IMR-90 (cell line): Measurements from ENCODE around the gene DCAF6. TPM values are rescaled to one million over a fixed set of nuclear protein-coding genes. Genes with fewer than 3 reads are reported as not detected.

Experiments
- ATAC-seq: fragments of 200-7000 bp; cut with Tn5 transposase; 2 replicates; pipeline ENCODE4 v1.9.1; 2020; ENCODE audit warnings: low read depth, mild to moderate bottlenecking, moderate library complexity
- BruUV-seq: library from RNA; stranded (reverse); fragments of 400-500 nt; replicated peaks from 2 replicates; lab custom pipeline; 2021; lab: Mats Ljungman, UMichigan
- CTCF ChIA-PET: fragments of 300-600 bp; formaldehyde crosslinking; extraction: SDS; loops from one replicate; lab custom pipeline; 2021; ENCODE audit warnings: antibody characterized with exemption; lab: Yijun Ruan, JAX
- POLR2A ChIA-PET: fragments of 300-600 bp; sonication (Branson Sonifier 250); formaldehyde crosslinking; loops from one replicate; lab custom pipeline; 2022; ENCODE audit warnings: antibody characterized with exemption; ENCODE audit not compliant: unreplicated experiment; lab: Charles Lee
- DNase-seq: peaks from one replicate; pipeline ENCODE4 v3.0.0; 2013
- H2AFZ ChIP-seq: replicated peaks from 2 replicates; pipeline ENCODE3; 2013; ENCODE audit warnings: low read length, mild to moderate bottlenecking; ENCODE audit not compliant: poor library complexity
- H2AK5ac ChIP-seq: 2 replicates; pipeline ENCODE4 v1.6.1; 2013; ENCODE audit warnings: low read depth, low read length, inconsistent platforms
- H2AK9ac ChIP-seq: replicated peaks from 2 replicates; pipeline ENCODE3; 2013; ENCODE audit warnings: mild to moderate bottlenecking, low read depth, low read length, moderate library complexity; ENCODE audit not compliant: poor library complexity
- H2BK120ac ChIP-seq: 2 replicates; pipeline ENCODE4 v1.6.1; 2013; ENCODE audit warnings: low read depth, low read length, inconsistent platforms
- H2BK15ac ChIP-seq: 3 replicates; pipeline ENCODE4 v1.6.1; 2013; ENCODE audit warnings: low read depth, low read length, inconsistent platforms
- H2BK20ac ChIP-seq: 2 replicates; pipeline ENCODE4 v1.6.1; 2013; ENCODE audit warnings: low read depth, mild to moderate bottlenecking, inconsistent platforms, low read length, moderate library complexity
- H2BK5ac ChIP-seq: 2 replicates; pipeline ENCODE4 v1.6.1; 2013; ENCODE audit warnings: mild to moderate bottlenecking, low read depth, low read length, inconsistent platforms; ENCODE audit not compliant: poor library complexity, severe bottlenecking
- H3K14ac ChIP-seq: replicated peaks from 2 replicates; pipeline ENCODE4 v1.6.1; 2013; ENCODE audit warnings: low read depth, low read length, inconsistent platforms
- H3K18ac ChIP-seq: 2 replicates; pipeline ENCODE4 v1.6.1; 2013; ENCODE audit warnings: low read depth, low read length, control low read depth
- H3K23ac ChIP-seq: 2 replicates; pipeline ENCODE4 v1.6.1; 2013; ENCODE audit warnings: low read depth, low read length, inconsistent platforms
- H3K27ac ChIP-seq: 2 replicates; pipeline ENCODE4 v1.5.1; 2013; ENCODE audit warnings: mild to moderate bottlenecking, control low read depth, low read length; ENCODE audit not compliant: insufficient read depth
- H3K27me3 ChIP-seq: 2 replicates; pipeline ENCODE4 v1.6.1; 2013; ENCODE audit warnings: low read length; ENCODE audit not compliant: control insufficient read depth, insufficient read depth
- H3K36me3 ChIP-seq: 2 replicates; pipeline ENCODE4 v1.6.1; 2013; ENCODE audit warnings: low read length, mixed read lengths; ENCODE audit not compliant: control insufficient read depth, insufficient read depth
- H3K4ac ChIP-seq: 2 replicates; pipeline ENCODE4 v1.6.1; 2013; ENCODE audit warnings: low read depth, low read length, inconsistent platforms
- H3K4me1 ChIP-seq: 2 replicates; pipeline ENCODE4 v1.6.1; 2013; ENCODE audit warnings: low read length, mixed read lengths; ENCODE audit not compliant: control insufficient read depth, insufficient read depth
- H3K4me2 ChIP-seq: 2 replicates; pipeline ENCODE4 v1.6.1; 2013; ENCODE audit warnings: low read depth, mild to moderate bottlenecking, control low read depth, low read length, moderate library complexity
- H3K4me3 ChIP-seq: 2 replicates; pipeline ENCODE4 v1.5.1; 2013; ENCODE audit warnings: low read depth, mild to moderate bottlenecking, control low read depth, low read length, moderate library complexity; ENCODE audit not compliant: insufficient read depth
- H3K56ac ChIP-seq: 2 replicates; pipeline ENCODE4 v1.6.1; 2013; ENCODE audit warnings: low read length, inconsistent platforms; ENCODE audit not compliant: insufficient read depth; ENCODE audit errors: extremely low read depth
- H3K79me1 ChIP-seq, 2 experiments: 2 replicates each; pipeline ENCODE4 v1.6.1; 2013; ENCODE audit warnings: low read length in 2 of 2, inconsistent platforms in 1 of 2, low read depth in 1 of 2
- H3K9ac ChIP-seq: 2 replicates; pipeline ENCODE4 v1.6.1; 2013; ENCODE audit warnings: low read depth, low read length, control low read depth
- H3K9me1 ChIP-seq: 2 replicates; pipeline ENCODE4 v1.6.1; 2013; ENCODE audit warnings: low read length, inconsistent platforms; ENCODE audit not compliant: insufficient read depth
- H3K9me3 ChIP-seq: 2 replicates; pipeline ENCODE4 v1.6.1; 2013; ENCODE audit warnings: low read length; ENCODE audit not compliant: control insufficient read depth, insufficient read depth
- H4K20me1 ChIP-seq: 2 replicates; pipeline ENCODE4 v1.6.1; 2013; ENCODE audit warnings: low read length, inconsistent platforms; ENCODE audit not compliant: insufficient read depth
- H4K5ac ChIP-seq: 2 replicates; pipeline ENCODE4 v1.6.1; 2013; ENCODE audit warnings: mild to moderate bottlenecking, low read depth, low read length, control low read depth
- H4K8ac ChIP-seq, 2 experiments: 2 replicates each; pipeline ENCODE4 v1.6.1; 2013; ENCODE audit warnings: low read depth in 2 of 2, low read length in 2 of 2, control low read depth in 1 of 2, inconsistent platforms in 1 of 2
- H4K91ac ChIP-seq: 2 replicates; pipeline ENCODE4 v1.6.1; 2013; ENCODE audit warnings: low read depth, low read length, inconsistent platforms; ENCODE audit not compliant: insufficient read depth
- CEBPB ChIP-seq: IDR thresholded peaks from 2 replicates; pipeline ENCODE4 v1.6.1; 2012; ENCODE audit warnings: low read depth, low read length, improper control_type of control experiment
- CHD1 ChIP-seq: IDR thresholded peaks from 2 replicates; pipeline ENCODE4 v1.6.1; 2012; ENCODE audit warnings: low read depth, low read length, improper control_type of control experiment
- ELK1 ChIP-seq: fragments of 150-350 bp; IDR thresholded peaks from 2 replicates; pipeline ENCODE4 v1.6.1; 2016; ENCODE audit warnings: low read depth, mild to moderate bottlenecking, low read length, moderate library complexity, borderline replicate concordance
- FOS ChIP-seq: fragments of 150-350 bp; IDR thresholded peaks from 2 replicates; pipeline ENCODE4 v1.6.1; 2016; ENCODE audit warnings: low read depth, low read length
- MAZ ChIP-seq: IDR thresholded peaks from 2 replicates; pipeline ENCODE4 v1.6.1; 2012; ENCODE audit warnings: low read depth, mild to moderate bottlenecking, low read length, improper control_type of control experiment, moderate library complexity, borderline replicate concordance
- RCOR1 ChIP-seq: IDR thresholded peaks from 2 replicates; pipeline ENCODE4 v1.6.1; 2012; ENCODE audit warnings: mild to moderate bottlenecking, low read length, improper control_type of control experiment; ENCODE audit not compliant: insufficient replicate concordance
- WGBS, 2 experiments: methylation state at CpG; one replicate each; pipeline versions ENCODE4 v1.1.5 to v1.1.7; 2013; ENCODE audit warnings: missing lambda C conversion rate in 2 of 2; ENCODE audit not compliant: insufficient read length in 1 of 2; ENCODE audit errors: extremely low coverage in 2 of 2; 5-methylcytosine and 5-hydroxymethylcytosine counted together
- dilution Hi-C: fragments of 300-500 bp; cut with HindIII; formaldehyde crosslinking; loops from one replicate; pipeline ENCODE4 v1.14.3; 2018; ENCODE audit warnings: low sequenced_read_pairs; ENCODE audit not compliant: unreplicated experiment
- in situ Hi-C: fragments of 300-500 bp; cut with MboI; formaldehyde crosslinking; loops from 3 replicates; pipeline ENCODE4 v1.14.3; 2019; ENCODE audit warnings: low sequenced_read_pairs, inconsistent platforms, mixed read lengths
- intact Hi-C: fragments of 100-400 bp; cut with micrococcal nuclease; formaldehyde crosslinking; loops from 2 replicates; pipeline ENCODE4 v1.10.0; 2022
- polyA plus RNA-seq, 3 experiments: library from polyadenylated mRNA; depleted of rRNA; stranded (reverse); fragments of >200 nt; gene quantifications; 2 replicates each; pipeline ENCODE4 v1.2.3, GENCODE V29; 2012; ENCODE audit warnings: low replicate concordance in 1 of 3
- total RNA-seq: library from RNA; depleted of rRNA; stranded (reverse); fragments of >200 nt; gene quantifications from 2 replicates; pipeline ENCODE4 v1.2.3, GENCODE V29; 2012
- TF ChIP-seq, protein P1 (sequence below): fragments of 150-350 bp; IDR thresholded peaks from 2 replicates; pipeline ENCODE4 v1.6.1; 2017; ENCODE audit warnings: mild to moderate bottlenecking, antibody characterized with exemption, low read length, low read depth

DCAF6 gene
- total and polyA plus RNA-seq, 2 of the 4 experiments (the other 2 are of a cell fraction) = 60.4 to 88.7 TPM

- DNase-seq (peak; percentile 33), ATAC-seq (no peak)
- no peak overlapping the region for H2BK5ac ChIP-seq
- no TSS peak for BruUV-seq
- dilution Hi-C loops (no loop called here), intact Hi-C loops (no loop called here), in situ Hi-C loops (no loop called here)
- ChIA-PET POLR2A (no interaction called here), CTCF (no interaction called here)
- no peak overlapping the region for H3K4me2 ChIP-seq
- H3K27ac ChIP-seq = no peak overlapping the region
- H3K14ac ChIP-seq = no peak overlapping the region
- no peak overlapping the region for H3K56ac ChIP-seq
- no peak overlapping the region for H2BK15ac ChIP-seq
- H2BK20ac ChIP-seq = no peak overlapping the region
- peaks cover 3 to 31% of the 10 kb centered on the region in 2 experiments for H3K79me1 ChIP-seq
- H4K8ac ChIP-seq = no peak overlapping the region
- H2AK5ac ChIP-seq = no peak overlapping the region
- H3K4me3 ChIP-seq = no peak overlapping the region
- H4K20me1 ChIP-seq = peaks cover 53% of the 10 kb centered on the region
- H3K18ac ChIP-seq = no peak overlapping the region
- no peak overlapping the region for H3K4ac ChIP-seq
- H4K5ac ChIP-seq = no peak overlapping the region
- H4K91ac ChIP-seq = no peak overlapping the region
- 90 to 100% methylated on average over 2 of the region's 9 CpGs for WGBS, 2 experiments
- TF ChIP-seq MAZ (no peak), FOS (no peak), CEBPB (no peak), CHD1 (no peak), ELK1 (no peak), RCOR1 (no peak)
- TF ChIP-seq, protein P1, sequence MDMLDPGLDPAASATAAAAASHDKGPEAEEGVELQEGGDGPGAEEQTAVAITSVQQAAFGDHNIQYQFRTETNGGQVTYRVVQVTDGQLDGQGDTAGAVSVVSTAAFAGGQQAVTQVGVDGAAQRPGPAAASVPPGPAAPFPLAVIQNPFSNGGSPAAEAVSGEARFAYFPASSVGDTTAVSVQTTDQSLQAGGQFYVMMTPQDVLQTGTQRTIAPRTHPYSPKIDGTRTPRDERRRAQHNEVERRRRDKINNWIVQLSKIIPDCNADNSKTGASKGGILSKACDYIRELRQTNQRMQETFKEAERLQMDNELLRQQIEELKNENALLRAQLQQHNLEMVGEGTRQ = no peak
- no peaks in the 10 kb centered on the region for H3K9me1 ChIP-seq
- 0 out of 2 replicates have a peak, but pooled peaks cover 2% of the 10 kb centered on the region for H3K4me1 ChIP-seq
- no peaks in the 10 kb centered on the region for H3K9me3 ChIP-seq
- H2AFZ ChIP-seq = no peak overlapping the region
- H3K36me3 ChIP-seq = peaks cover 3% of the 10 kb centered on the region; the same call in 1 of the 2 replicates
- no peaks in the 10 kb centered on the region for H3K27me3 ChIP-seq
- H3K23ac ChIP-seq = no peak overlapping the region
- no peak overlapping the region for H3K9ac ChIP-seq
- no peak overlapping the region for H2AK9ac ChIP-seq
- no peak overlapping the region for H2BK120ac ChIP-seq
Observed at GRCh38 chr1:167943541-167943940, 7.1 kb downstream of the DCAF6 start.
